ENCODE results near the gene MBD3L3. TPM values are rescaled to one million over a fixed set of nuclear protein-coding genes. Genes with fewer than 3 reads are reported as not detected.

MBD3L3 gene
- total and polyA plus RNA-seq, 2 of the 4 experiments (the other 2 are of a cell fraction): not detected

GRCh38 chr19:7069042-7069903 lies 10.8 kb upstream of the MBD3L3 start, which contains the start of gene ZNF557:
Gene ZNF557 (plus strand): TSS chr19:7069703. CDS start chr19:7075075, 5,372 bp downstream.
- peaks cover 11 to 18% of the 10 kb centered on the region in 2 experiments for H3K79me1 ChIP-seq (ENCODE audit: low read depth in 1 of 2, low read length in 2 of 2)
- H2BK5ac ChIP-seq (ENCODE audit: low read depth, low read length, poor library complexity, severe bottlenecking): peak within 1 kb of the TSS; percentile 82
- ATAC-seq (ENCODE audit: low read depth) (peak; percentile 99), DNase-seq (peak; percentile 95)
- peak within 1 kb of the TSS; percentile 74 for H3K9ac ChIP-seq (ENCODE audit: low read depth, low read length)
- ChIA-PET POLR2A (ENCODE audit: unreplicated experiment) (interaction anchor here (0.5 kb wide), 1 partner anchor 792 kb away, joined by 3 read pairs; no protein-coding TSS in a partner anchor), CTCF (interaction anchor here (0.6 kb wide), 1 partner anchor 78 kb away, joined by 3 read pairs; no protein-coding TSS in a partner anchor)
- H3K9me1 ChIP-seq (ENCODE audit: insufficient read depth, low read length): no peaks in the 10 kb centered on the region
- H4K91ac ChIP-seq (ENCODE audit: insufficient read depth, low read depth, low read length): peak within 1 kb of the TSS; percentile 94
- peak within 1 kb of the TSS; percentile 82 for H2BK120ac ChIP-seq (ENCODE audit: low read depth, low read length)
- H3K9me3 ChIP-seq (ENCODE audit: control insufficient read depth, insufficient read depth, low read length): peaks cover 2% of the 10 kb centered on the region; the same call in 1 of the 2 replicates
- no peak within 1 kb of the TSS; the same call in 1 of the 2 replicates for H3K18ac ChIP-seq (ENCODE audit: low read depth, low read length)
- peak within 1 kb of the TSS; percentile 72 for H3K27ac ChIP-seq (ENCODE audit: insufficient read depth, low read length)
- intact Hi-C loops (cut with micrococcal nuclease) (loop anchor here (10.0 kb wide), 1 partner anchor 334 kb away; the partner anchor contains the start of genes GPR108 and TRIP10), in situ Hi-C loops (cut with MboI; ENCODE audit: low sequenced_read_pairs) (no loop called here), dilution Hi-C loops (cut with HindIII; ENCODE audit: low sequenced_read_pairs, unreplicated experiment) (no loop called here)
- peak within 1 kb of the TSS; percentile 93 for H2AK9ac ChIP-seq (replicated peaks; ENCODE audit: low read depth, low read length, poor library complexity)
- H3K36me3 ChIP-seq (ENCODE audit: control insufficient read depth, insufficient read depth, low read length): peaks cover 18% of the 10 kb centered on the region
- peak within 1 kb of the TSS; percentile 85 for H3K4ac ChIP-seq (ENCODE audit: low read depth, low read length)
- H3K14ac ChIP-seq (replicated peaks; ENCODE audit: low read depth, low read length): peak within 1 kb of the TSS; percentile 92; the same call in 1 of the 2 replicates
- H2BK20ac ChIP-seq (ENCODE audit: low read depth, low read length): no peak within 1 kb of the TSS
- peak within 1 kb of the TSS; percentile 78 for H2AK5ac ChIP-seq (ENCODE audit: low read depth, low read length)
- peak within 1 kb of the TSS; percentile 99 for H2AFZ ChIP-seq (replicated peaks; ENCODE audit: low read length, poor library complexity)
- BruUV-seq (replicated peaks): no TSS peak
- no peaks in the 10 kb centered on the region for H4K20me1 ChIP-seq (ENCODE audit: insufficient read depth, low read length)
- H2BK15ac ChIP-seq (ENCODE audit: low read depth, low read length): no peak within 1 kb of the TSS; the same call in 2 of the 3 replicates
- TF ChIP-seq RFX5 (IDR thresholded peaks at IDR 0.05; ENCODE audit: low read depth, low read length) (no peak), USF2 (IDR thresholded peaks at IDR 0.05; ENCODE audit: low read depth, low read length) (no peak), MXI1 (IDR thresholded peaks at IDR 0.05; ENCODE audit: borderline replicate concordance, low read depth, low read length) (peak; percentile 23; the same call in 1 of the 2 replicates), POLR2A (IDR thresholded peaks at IDR 0.05; ENCODE audit: low read depth, low read length) (peak; percentile 76), MAZ (IDR thresholded peaks at IDR 0.05; ENCODE audit: borderline replicate concordance, low read depth, low read length) (peak; percentile 86; the same call in 1 of the 2 replicates), SMC3 (IDR thresholded peaks at IDR 0.05; ENCODE audit: low read depth, low read length) (no peak)
- peak within 1 kb of the TSS; percentile 99 for H3K4me2 ChIP-seq (ENCODE audit: low read depth, low read length)
- 0 out of 2 replicates have a peak within 1 kb of the TSS, but pooled peaks have one; percentile 60 for H3K23ac ChIP-seq (ENCODE audit: low read depth, low read length)
- H3K4me3 ChIP-seq (ENCODE audit: insufficient read depth, low read depth, low read length): peak within 1 kb of the TSS; percentile 54
- H4K5ac ChIP-seq (ENCODE audit: low read depth, low read length): peak within 1 kb of the TSS; percentile 85
- peak within 1 kb of the TSS; percentile 68 to 94 for H4K8ac ChIP-seq (ENCODE audit: low read depth in 2 of 2, low read length in 2 of 2)
- H3K27me3 ChIP-seq (ENCODE audit: control insufficient read depth, insufficient read depth, low read length): no peaks in the 10 kb centered on the region
- H3K56ac ChIP-seq (ENCODE audit: extremely low read depth, insufficient read depth, low read length): peak within 1 kb of the TSS; percentile 70
- WGBS, 2 experiments (ENCODE audit: extremely low coverage in 2 of 2, insufficient read length in 1 of 2): 1% methylated on average over 19 of the region's 56 CpGs; no CpG with 5 or more reads in 1 of the 2 experiments
- no peaks in the 10 kb centered on the region for H3K4me1 ChIP-seq (ENCODE audit: control insufficient read depth, insufficient read depth, low read length)

All from IMR-90 (cell line).